ENCODE data around the gene USP31. TPM values are rescaled to one million over a fixed set of nuclear protein-coding genes. Genes with fewer than 3 reads are reported as not detected.

USP31 gene
- polyA plus RNA-seq, 1 donor: 4.5 TPM

- Histone ChIP-seq H3K36me3 (ENCODE audit: control insufficient read depth, insufficient read depth, low read length) (peaks cover 34% of the 10 kb centered on the region), H3K9me3 (ENCODE audit: control insufficient read depth, low read depth, low read length) (no peaks in the 10 kb centered on the region), H3K27ac (ENCODE audit: low read length) (no peak overlapping the region), H3K4me3 (ENCODE audit: low read length) (no peak overlapping the region), H3K27me3 (ENCODE audit: control insufficient read depth, insufficient read depth, low read length) (no peaks in the 10 kb centered on the region), H3K4me1 (ENCODE audit: control insufficient read depth, insufficient read depth, low read length) (no peaks in the 10 kb centered on the region)
- WGBS (ENCODE audit: insufficient coverage, low lambda C conversion rate): no CpG with 5 or more reads among the region's 3 CpGs
- DNase-seq: no peak
Observed at GRCh38 chr16:23066676-23067075, 82.6 kb downstream of the USP31 start.

DNA sequence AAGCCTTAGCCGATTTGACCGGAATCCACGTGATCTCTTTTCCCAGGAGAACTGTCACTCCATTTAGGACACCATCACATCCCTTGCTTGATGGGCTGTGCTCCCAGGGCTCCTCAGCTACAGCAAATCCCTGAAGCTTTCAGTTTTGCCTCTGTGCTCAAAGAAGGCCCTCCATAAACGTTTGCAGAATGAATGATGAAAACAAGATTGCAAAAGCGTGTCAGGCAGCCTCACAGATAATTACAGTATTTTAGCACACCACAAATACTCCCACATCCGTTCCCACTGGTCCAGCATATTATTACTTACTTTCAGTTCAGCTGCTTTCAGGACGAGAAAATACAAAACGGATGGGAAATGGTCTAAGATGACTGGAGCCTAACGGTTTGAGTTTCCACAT lies 84.6 kb downstream of the USP31 start:
- DNase-seq: no peak
- WGBS (ENCODE audit: insufficient coverage, low lambda C conversion rate): no CpG with 5 or more reads among the region's 9 CpGs
- no peaks in the 10 kb centered on the region for H3K9me3 ChIP-seq (ENCODE audit: control insufficient read depth, low read depth, low read length)
- H3K36me3 ChIP-seq (ENCODE audit: control insufficient read depth, insufficient read depth, low read length): peaks cover 24% of the 10 kb centered on the region
- H3K4me1 ChIP-seq (ENCODE audit: control insufficient read depth, insufficient read depth, low read length): no peaks in the 10 kb centered on the region
- H3K27ac ChIP-seq (ENCODE audit: low read length): no peak overlapping the region
- H3K27me3 ChIP-seq (ENCODE audit: control insufficient read depth, insufficient read depth, low read length): no peaks in the 10 kb centered on the region
- H3K4me3 ChIP-seq (ENCODE audit: low read length): no peak overlapping the region

GRCh38 chr16:23062524-23062923 lies 86.7 kb downstream of the USP31 start:
- no peak for DNase-seq
- no peaks in the 10 kb centered on the region for H3K4me1 ChIP-seq (ENCODE audit: control insufficient read depth, insufficient read depth, low read length)
- H3K36me3 ChIP-seq (ENCODE audit: control insufficient read depth, insufficient read depth, low read length): peaks cover 4% of the 10 kb centered on the region
- no peaks in the 10 kb centered on the region for H3K9me3 ChIP-seq (ENCODE audit: control insufficient read depth, low read depth, low read length)
- peaks cover 3% of the 10 kb centered on the region for H3K27me3 ChIP-seq (ENCODE audit: control insufficient read depth, insufficient read depth, low read length)
- no peak overlapping the region for H3K27ac ChIP-seq (ENCODE audit: low read length)
- WGBS (ENCODE audit: insufficient coverage, low lambda C conversion rate): 100% methylated on average over 1 of the region's 5 CpGs
- no peak overlapping the region for H3K4me3 ChIP-seq (ENCODE audit: low read length)

DNA sequence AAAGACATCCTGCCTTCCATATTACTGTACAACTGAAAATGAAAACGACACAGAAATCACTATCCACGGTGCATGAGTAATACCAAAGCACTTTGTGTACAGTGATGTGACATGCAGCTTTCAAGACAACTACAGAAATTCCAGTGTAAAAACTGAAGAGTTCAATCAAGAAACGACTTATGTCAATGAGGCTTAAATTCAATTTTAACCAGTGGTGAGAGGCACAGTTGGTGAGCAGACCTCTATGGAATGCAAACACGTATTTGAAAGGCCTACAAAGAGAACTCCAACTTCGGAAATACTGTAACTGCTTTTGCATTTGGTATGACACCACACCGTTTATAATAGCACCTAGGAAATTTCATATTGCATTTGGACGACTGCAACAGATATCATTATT lies 87.6 kb downstream of the USP31 start:
- no peak for DNase-seq

GRCh38 chr16:23060458-23061320 lies 88.6 kb downstream of the USP31 start:
- no peaks in the 10 kb centered on the region for H3K9me3 ChIP-seq (ENCODE audit: control insufficient read depth, low read depth, low read length)
- no peak overlapping the region for H3K27ac ChIP-seq (ENCODE audit: low read length)
- H3K27me3 ChIP-seq (ENCODE audit: control insufficient read depth, insufficient read depth, low read length): peaks cover 3% of the 10 kb centered on the region
- no peaks in the 10 kb centered on the region for H3K4me1 ChIP-seq (ENCODE audit: control insufficient read depth, insufficient read depth, low read length)
- peak; percentile 36 to 39 for DNase-seq
- 21% methylated on average over 3 of the region's 9 CpGs for WGBS (ENCODE audit: insufficient coverage, low lambda C conversion rate)
- no peak overlapping the region for H3K4me3 ChIP-seq (ENCODE audit: low read length)
- H3K36me3 ChIP-seq (ENCODE audit: control insufficient read depth, insufficient read depth, low read length): no peaks in the 10 kb centered on the region

More for the DNA sequence above, 87.6 kb downstream of the USP31 start:
- H3K36me3 ChIP-seq (ENCODE audit: control insufficient read depth, insufficient read depth, low read length): no peaks in the 10 kb centered on the region
- H3K4me3 ChIP-seq (ENCODE audit: low read length): no peak overlapping the region
- no peaks in the 10 kb centered on the region for H3K4me1 ChIP-seq (ENCODE audit: control insufficient read depth, insufficient read depth, low read length)
- peaks cover 3% of the 10 kb centered on the region for H3K27me3 ChIP-seq (ENCODE audit: control insufficient read depth, insufficient read depth, low read length)
- 91% methylated on average over 3 of the region's 7 CpGs for WGBS (ENCODE audit: insufficient coverage, low lambda C conversion rate)
- H3K9me3 ChIP-seq (ENCODE audit: control insufficient read depth, low read depth, low read length): no peaks in the 10 kb centered on the region
- no peak overlapping the region for H3K27ac ChIP-seq (ENCODE audit: low read length)

DNA sequence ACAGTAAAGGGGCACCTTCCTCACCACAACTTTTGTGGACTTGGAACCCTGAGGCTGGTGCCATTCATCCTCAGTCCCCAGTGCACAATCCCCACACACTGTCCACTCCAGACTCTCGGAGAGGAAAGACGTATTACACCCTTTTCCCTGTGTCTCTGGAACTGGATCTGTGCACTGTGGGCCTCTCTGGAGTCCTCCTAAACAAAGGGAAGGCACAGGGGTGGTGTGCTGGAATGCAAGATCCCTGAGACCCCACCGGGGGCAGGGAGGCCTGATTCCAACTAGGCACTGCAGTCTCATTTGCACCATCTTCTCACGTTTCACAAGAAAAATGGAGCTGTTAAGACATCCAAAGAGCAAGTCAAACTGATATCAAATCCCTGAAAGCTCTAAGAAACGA lies 89.8 kb downstream of the USP31 start:
- H3K27me3 ChIP-seq (ENCODE audit: control insufficient read depth, insufficient read depth, low read length): peaks cover 9% of the 10 kb centered on the region
- no peaks in the 10 kb centered on the region for H3K9me3 ChIP-seq (ENCODE audit: control insufficient read depth, low read depth, low read length)
- DNase-seq: no peak
- H3K4me1 ChIP-seq (ENCODE audit: control insufficient read depth, insufficient read depth, low read length): no peaks in the 10 kb centered on the region
- no CpG with 5 or more reads among the region's 5 CpGs for WGBS (ENCODE audit: insufficient coverage, low lambda C conversion rate)
- H3K4me3 ChIP-seq (ENCODE audit: low read length): no peak overlapping the region
- H3K27ac ChIP-seq (ENCODE audit: low read length): no peak overlapping the region
- H3K36me3 ChIP-seq (ENCODE audit: control insufficient read depth, insufficient read depth, low read length): no peaks in the 10 kb centered on the region

DNA sequence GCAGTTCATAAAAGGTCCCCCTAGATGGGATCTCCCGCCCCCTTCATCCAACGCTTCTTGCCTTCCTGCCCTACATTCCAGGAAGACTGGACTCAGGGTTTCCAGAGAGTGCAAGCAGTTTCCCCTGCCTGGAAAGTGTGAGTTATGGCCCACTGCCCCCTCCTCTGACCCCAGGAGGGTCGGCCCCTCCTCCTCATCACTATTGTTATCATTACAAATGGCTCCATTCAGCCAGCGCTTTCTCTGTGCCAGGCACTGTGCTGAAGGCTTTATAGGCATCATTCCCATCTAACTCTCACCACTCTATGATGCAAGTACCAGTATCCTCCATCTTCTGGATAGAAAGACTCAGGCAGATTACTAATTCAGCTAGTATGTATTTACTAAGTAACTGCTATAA lies 90.7 kb downstream of the USP31 start:
- Histone ChIP-seq H3K4me3 (ENCODE audit: low read length) (no peak overlapping the region), H3K4me1 (ENCODE audit: control insufficient read depth, insufficient read depth, low read length) (no peaks in the 10 kb centered on the region), H3K27me3 (ENCODE audit: control insufficient read depth, insufficient read depth, low read length) (peaks cover 9% of the 10 kb centered on the region), H3K36me3 (ENCODE audit: control insufficient read depth, insufficient read depth, low read length) (no peaks in the 10 kb centered on the region), H3K27ac (ENCODE audit: low read length) (no peak overlapping the region), H3K9me3 (ENCODE audit: control insufficient read depth, low read depth, low read length) (no peaks in the 10 kb centered on the region)
- DNase-seq: no peak
- WGBS (ENCODE audit: insufficient coverage, low lambda C conversion rate): no CpG with 5 or more reads among the region's 4 CpGs

DNA sequence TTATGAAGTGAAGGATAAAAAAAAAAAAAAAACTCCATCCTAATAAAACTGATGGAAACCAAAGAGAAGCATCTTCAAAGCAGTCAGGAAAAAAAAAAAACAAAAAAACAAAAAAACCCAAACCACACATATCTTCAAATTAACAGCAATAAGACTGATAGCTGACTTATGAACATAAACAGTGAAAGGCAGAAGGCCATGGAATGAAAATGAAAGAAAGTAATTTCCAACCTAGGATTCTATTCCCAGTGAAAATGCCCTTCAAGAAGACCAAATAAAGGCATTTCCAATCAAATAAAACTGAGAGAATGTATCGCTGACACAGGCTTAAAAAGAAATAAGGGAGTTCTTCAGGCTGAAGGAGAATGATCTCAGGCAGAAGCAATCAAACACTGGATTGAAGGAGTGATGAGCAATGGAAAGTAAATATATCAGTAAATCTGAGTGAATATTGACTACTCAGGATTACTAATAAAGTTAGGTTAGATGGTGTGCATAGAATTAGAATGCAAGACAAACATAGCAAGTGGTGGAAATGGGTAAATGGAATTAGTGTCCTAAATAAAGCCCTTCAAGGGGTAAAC lies 92.1 kb downstream of the USP31 start:
- Histone ChIP-seq H3K36me3 (ENCODE audit: control insufficient read depth, insufficient read depth, low read length) (no peaks in the 10 kb centered on the region), H3K4me3 (ENCODE audit: low read length) (no peak overlapping the region), H3K27me3 (ENCODE audit: control insufficient read depth, insufficient read depth, low read length) (peaks cover 9% of the 10 kb centered on the region), H3K27ac (ENCODE audit: low read length) (no peak overlapping the region), H3K4me1 (ENCODE audit: control insufficient read depth, insufficient read depth, low read length) (no peaks in the 10 kb centered on the region), H3K9me3 (ENCODE audit: control insufficient read depth, low read depth, low read length) (no peaks in the 10 kb centered on the region)
- WGBS (ENCODE audit: insufficient coverage, low lambda C conversion rate): no CpG with 5 or more reads among the region's 1 CpG
- DNase-seq: no peak

DNA sequence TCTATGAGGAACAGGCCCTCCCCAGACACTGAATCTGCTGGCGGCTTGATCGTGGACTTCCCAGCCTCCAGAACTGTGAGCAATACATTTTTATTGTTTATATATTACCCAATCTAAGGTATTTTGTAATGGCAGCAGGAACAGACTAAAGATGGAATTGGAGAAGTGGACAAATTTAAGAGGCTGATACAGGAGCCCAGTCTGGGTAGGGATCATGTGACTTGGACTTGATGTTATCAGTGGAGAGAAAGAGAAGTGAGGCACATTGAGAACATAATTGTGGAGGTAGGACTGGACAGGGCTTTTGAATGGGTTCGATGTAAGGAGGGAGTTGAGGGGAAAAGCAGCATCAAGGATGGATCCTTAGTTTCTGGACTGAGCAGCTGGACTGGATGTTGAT lies 93.8 kb downstream of the USP31 start:
- no peaks in the 10 kb centered on the region for H3K4me1 ChIP-seq (ENCODE audit: control insufficient read depth, insufficient read depth, low read length)
- no peak overlapping the region for H3K27ac ChIP-seq (ENCODE audit: low read length)
- H3K27me3 ChIP-seq (ENCODE audit: control insufficient read depth, insufficient read depth, low read length): peaks cover 9% of the 10 kb centered on the region
- H3K36me3 ChIP-seq (ENCODE audit: control insufficient read depth, insufficient read depth, low read length): no peaks in the 10 kb centered on the region
- no peak overlapping the region for H3K4me3 ChIP-seq (ENCODE audit: low read length)
- no peaks in the 10 kb centered on the region for H3K9me3 ChIP-seq (ENCODE audit: control insufficient read depth, low read depth, low read length)
- no peak for DNase-seq
- WGBS (ENCODE audit: insufficient coverage, low lambda C conversion rate): no CpG with 5 or more reads among the region's 3 CpGs

- Histone ChIP-seq H3K36me3 (ENCODE audit: control insufficient read depth, insufficient read depth, low read length) (no peaks in the 10 kb centered on the region), H3K4me3 (ENCODE audit: low read length) (no peak overlapping the region), H3K27me3 (ENCODE audit: control insufficient read depth, insufficient read depth, low read length) (peaks cover 6% of the 10 kb centered on the region), H3K9me3 (ENCODE audit: control insufficient read depth, low read depth, low read length) (no peaks in the 10 kb centered on the region), H3K4me1 (ENCODE audit: control insufficient read depth, insufficient read depth, low read length) (no peaks in the 10 kb centered on the region), H3K27ac (ENCODE audit: low read length) (no peak overlapping the region)
- WGBS (ENCODE audit: insufficient coverage, low lambda C conversion rate): no CpG with 5 or more reads among the region's 4 CpGs
- no peak for DNase-seq
Observed at GRCh38 chr16:23052908-23053580, 96.2 kb downstream of the USP31 start.

Measured in large intestine (tissue), 3 donors.